Measurements from ENCODE around the gene ASCC1.
"Not testable (repeated sequence)": the region's sequence is repeated elsewhere in the genome, so short reads cannot be mapped to it uniquely, and the experiment has no call there.

ASCC1 gene

DNA sequence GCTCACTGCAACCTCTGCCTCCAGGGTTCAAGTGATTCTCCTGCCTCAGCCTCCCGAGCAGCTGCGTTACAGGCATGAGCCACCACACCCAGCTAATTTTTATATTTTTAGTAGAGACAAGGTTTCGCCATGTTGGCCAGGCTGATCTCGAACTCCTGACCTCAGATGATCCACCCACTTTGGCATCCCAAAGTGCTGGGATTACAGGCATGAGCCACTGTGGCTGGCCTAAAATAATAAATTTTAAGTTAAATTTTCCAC, 68.8 kb downstream of the ASCC1 start:
- not testable (repeated sequence) for H3K27me3 Mint-ChIP-seq (ENCODE audit: low read depth); H3K27ac Mint-ChIP-seq; H3K9me3 Mint-ChIP-seq; H3K4me1 Mint-ChIP-seq (ENCODE audit: low read depth); H3K4me3 Mint-ChIP-seq
- H3K36me3 Mint-ChIP-seq (ENCODE audit: low read depth), result peaks cover 14% of the 10 kb centered on the region

DNA sequence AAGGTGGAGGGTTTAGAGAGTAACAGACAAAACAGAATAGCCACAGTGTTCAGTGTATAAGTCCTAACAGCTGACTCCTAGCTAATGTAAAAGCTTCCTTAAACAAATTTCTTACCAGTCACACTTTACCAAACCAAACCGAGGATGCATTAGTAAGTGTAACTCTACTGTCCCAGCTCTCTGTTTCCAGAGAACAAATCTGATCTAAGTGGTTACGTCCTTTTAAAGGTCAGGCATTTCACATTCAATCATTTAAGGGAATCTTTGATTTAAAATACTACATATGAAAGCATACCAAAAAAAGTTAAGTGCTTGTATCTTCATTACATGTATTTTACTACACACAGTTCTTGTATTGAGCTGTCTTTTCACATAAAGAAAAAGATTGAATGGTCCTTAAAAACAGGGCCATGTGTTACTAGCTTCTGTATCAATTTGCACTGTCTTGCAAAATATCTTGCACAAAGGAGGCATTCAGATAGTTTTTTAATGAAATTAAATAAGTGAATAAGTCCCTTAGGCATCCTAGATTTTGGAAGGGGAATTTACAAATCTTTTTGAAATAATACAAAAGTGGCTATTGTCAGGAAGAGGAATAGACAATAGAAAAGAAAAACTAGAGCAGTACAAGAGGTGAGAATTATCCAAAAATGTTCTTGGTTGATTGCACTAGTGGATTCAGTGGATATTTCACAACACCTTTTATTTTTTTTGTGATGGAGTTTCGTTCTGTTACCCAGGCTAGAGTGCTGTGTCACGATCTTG, 69.3 kb downstream of the ASCC1 start:
- Mint-ChIP-seq H3K27ac (no peak overlapping the region), H3K4me1 (ENCODE audit: low read depth) (no peaks in the 10 kb centered on the region)

DNA sequence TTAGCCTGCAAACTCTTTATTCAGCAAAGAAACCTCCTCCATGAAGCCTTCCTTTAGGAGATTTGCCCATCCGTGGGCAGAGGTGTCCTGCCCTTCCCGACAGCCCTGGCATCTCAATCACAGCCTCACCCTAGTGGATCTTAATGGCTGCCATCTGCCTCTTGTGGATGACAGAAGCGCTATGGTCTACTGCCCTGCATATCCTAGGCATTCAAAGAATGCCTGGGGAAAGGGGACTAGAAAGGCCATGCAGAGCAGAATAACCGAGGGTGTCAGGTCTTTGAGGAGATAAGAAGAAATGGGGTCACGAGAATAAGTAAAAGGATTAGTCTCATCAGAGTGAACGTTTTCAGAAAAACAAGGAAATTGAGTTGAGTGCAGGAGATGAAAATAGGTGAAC, 70.0 kb downstream of the ASCC1 start:
- Mint-ChIP-seq H3K9me3 (no peaks in the 10 kb centered on the region), H3K36me3 (ENCODE audit: low read depth) (peaks cover 13% of the 10 kb centered on the region), H3K27ac (no peak overlapping the region), H3K4me3 (no peak overlapping the region), H3K4me1 (ENCODE audit: low read depth) (no peaks in the 10 kb centered on the region), H3K27me3 (ENCODE audit: low read depth) (no peaks in the 10 kb centered on the region)

More for the DNA sequence above, 69.3 kb downstream of the ASCC1 start:
- no peak overlapping the region for H3K4me3 Mint-ChIP-seq
- H3K9me3 Mint-ChIP-seq, result no peaks in the 10 kb centered on the region
- peaks cover 14% of the 10 kb centered on the region for H3K36me3 Mint-ChIP-seq (ENCODE audit: low read depth)
- no peaks in the 10 kb centered on the region for H3K27me3 Mint-ChIP-seq (ENCODE audit: low read depth)

DNA sequence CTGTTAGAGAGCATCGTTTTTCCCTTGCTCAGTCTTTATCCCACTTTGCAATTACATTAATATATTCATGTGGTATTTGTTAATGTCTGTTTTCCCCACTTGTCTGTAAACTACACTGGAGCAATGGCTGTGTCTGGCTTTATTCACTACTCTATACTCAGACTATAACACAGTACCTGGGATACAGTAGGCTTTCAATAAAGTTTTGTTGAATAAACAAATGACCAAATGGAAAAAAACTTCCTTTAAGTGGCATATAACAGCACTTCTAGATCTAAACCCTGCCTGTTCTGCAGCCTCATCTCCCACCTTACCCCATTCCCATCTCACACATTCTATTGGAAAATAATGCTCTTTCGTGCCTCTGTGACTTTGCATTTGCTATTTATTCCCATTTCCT, 70.4 kb downstream of the ASCC1 start:
- H3K9me3 Mint-ChIP-seq, result no peaks in the 10 kb centered on the region
- no peaks in the 10 kb centered on the region for H3K27me3 Mint-ChIP-seq (ENCODE audit: low read depth)
- H3K27ac Mint-ChIP-seq, result no peak overlapping the region
- H3K4me1 Mint-ChIP-seq (ENCODE audit: low read depth), result no peaks in the 10 kb centered on the region
- peaks cover 11% of the 10 kb centered on the region for H3K36me3 Mint-ChIP-seq (ENCODE audit: low read depth)
- no peak overlapping the region for H3K4me3 Mint-ChIP-seq

- Mint-ChIP-seq H3K27ac (no peak overlapping the region), H3K36me3 (ENCODE audit: low read depth) (peaks cover 11% of the 10 kb centered on the region), H3K9me3 (no peaks in the 10 kb centered on the region), H3K4me3 (no peak overlapping the region), H3K4me1 (ENCODE audit: low read depth) (peaks cover 7% of the 10 kb centered on the region), H3K27me3 (ENCODE audit: low read depth) (no peaks in the 10 kb centered on the region)
Measured at GRCh38 chr10:72140850-72141249, 75.2 kb downstream of the ASCC1 start.

- Mint-ChIP-seq H3K9me3 (no peaks in the 10 kb centered on the region), H3K4me3 (no peak overlapping the region), H3K27ac (no peak overlapping the region), H3K4me1 (ENCODE audit: low read depth) (peaks cover 13% of the 10 kb centered on the region), H3K36me3 (ENCODE audit: low read depth) (peaks cover 16% of the 10 kb centered on the region), H3K27me3 (ENCODE audit: low read depth) (no peaks in the 10 kb centered on the region)
Measured at GRCh38 chr10:72140174-72140573, 75.9 kb downstream of the ASCC1 start.

GRCh38 chr10:72137583-72137982, 78.5 kb downstream of the ASCC1 start:
- Mint-ChIP-seq H3K36me3 (ENCODE audit: low read depth) (peaks cover 19% of the 10 kb centered on the region), H3K4me1 (ENCODE audit: low read depth) (peaks cover 30% of the 10 kb centered on the region), H3K27me3 (ENCODE audit: low read depth) (no peaks in the 10 kb centered on the region), H3K27ac (no peak overlapping the region), H3K4me3 (no peak overlapping the region), H3K9me3 (no peaks in the 10 kb centered on the region)

DNA sequence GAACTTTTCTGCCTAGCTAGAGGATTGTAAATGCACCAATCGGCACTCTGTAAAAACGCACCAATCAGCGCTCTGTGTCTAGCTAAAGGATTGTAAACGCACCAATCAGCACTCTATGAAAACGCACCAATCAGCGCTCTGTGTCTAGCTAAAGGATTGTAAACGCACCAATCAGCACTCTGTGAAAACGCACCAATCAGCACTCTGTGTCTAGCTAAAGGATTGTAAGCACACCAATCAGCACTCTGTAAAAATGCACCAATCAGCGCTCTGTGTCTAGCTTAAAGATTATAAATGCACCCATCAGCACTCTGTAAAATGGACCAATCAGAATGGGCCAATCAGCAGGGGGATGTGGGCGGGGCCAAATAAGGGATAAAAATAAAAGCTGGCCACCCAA, 79.9 kb downstream of the ASCC1 start:
- not testable (repeated sequence) for H3K27me3 Mint-ChIP-seq (ENCODE audit: low read depth); H3K4me3 Mint-ChIP-seq; H3K27ac Mint-ChIP-seq; H3K9me3 Mint-ChIP-seq
- Mint-ChIP-seq H3K4me1 (ENCODE audit: low read depth) (peaks cover 32% of the 10 kb centered on the region), H3K36me3 (ENCODE audit: low read depth) (peaks cover 21% of the 10 kb centered on the region)

DNA sequence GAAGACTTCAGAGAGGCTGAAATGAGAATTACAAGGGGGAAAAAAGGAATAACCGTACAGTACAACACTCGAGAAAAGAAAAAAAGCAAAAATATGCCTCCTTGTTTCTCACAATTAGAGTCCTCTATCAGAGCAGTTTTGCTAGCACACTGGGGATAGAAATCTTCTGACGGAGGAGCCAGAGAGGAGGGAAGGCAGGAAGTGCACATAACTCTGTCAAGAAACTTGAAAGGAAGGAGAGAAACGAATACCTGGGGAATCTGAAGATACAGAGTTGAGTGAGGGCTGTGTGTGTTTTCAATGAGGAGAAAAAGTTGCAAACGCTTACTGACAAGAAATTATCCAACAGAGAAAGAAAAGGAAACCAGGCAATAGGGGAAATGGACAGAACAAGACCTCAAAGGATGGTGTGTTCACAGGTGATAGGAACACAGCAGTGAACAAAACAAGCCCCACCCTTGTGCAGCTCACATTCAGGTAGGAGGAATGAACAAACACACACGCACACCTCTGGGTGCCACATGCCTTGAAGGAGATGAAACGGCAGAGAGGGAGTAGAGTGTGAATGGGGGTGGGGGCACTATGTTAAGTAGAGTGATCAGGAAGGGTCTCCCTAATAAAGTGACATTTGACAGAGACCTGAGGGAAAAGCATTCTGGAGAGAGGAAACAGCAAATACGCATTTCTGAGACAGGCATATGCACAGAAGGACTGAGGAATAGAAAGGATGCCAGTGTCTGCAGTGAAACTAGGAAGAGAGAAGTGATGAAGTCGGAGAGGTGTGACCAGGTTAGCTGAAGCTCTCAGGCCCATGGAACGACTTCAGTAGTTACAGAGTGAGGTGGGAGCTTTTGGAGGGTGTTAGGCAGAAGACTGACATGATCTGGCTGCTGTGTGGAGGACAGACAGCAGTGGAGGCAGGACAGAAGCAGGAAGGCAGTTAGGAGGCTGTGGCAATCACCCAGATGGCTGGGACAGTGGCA, 81.0 kb downstream of the ASCC1 start:
- Mint-ChIP-seq H3K4me3 (peak overlapping the region; percentile 41), H3K9me3 (no peaks in the 10 kb centered on the region), H3K36me3 (ENCODE audit: low read depth) (peaks cover 21% of the 10 kb centered on the region), H3K27me3 (ENCODE audit: low read depth) (no peaks in the 10 kb centered on the region), H3K27ac (peak overlapping the region; percentile 56), H3K4me1 (ENCODE audit: low read depth) (peaks cover 28% of the 10 kb centered on the region)

DNA sequence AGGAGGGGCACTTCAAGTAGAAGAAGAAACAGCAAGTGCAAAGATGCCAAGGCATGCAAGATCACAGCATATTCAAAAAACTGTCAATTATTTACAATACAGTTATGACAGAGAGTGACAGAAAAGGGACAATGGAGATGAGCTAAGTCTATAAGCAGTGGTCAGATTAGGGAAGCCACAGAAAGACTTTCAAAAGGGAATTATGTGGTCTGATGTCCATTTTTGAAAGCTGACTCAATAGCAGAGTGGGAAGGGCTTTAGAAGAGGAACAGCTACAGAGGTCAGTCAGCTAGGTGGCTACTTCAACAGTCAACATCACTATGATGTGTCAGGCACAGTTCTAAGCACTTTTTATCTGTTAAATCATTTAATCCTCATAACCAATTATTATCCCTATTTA, 82.6 kb downstream of the ASCC1 start:
- peaks cover 22% of the 10 kb centered on the region for H3K36me3 Mint-ChIP-seq (ENCODE audit: low read depth)
- no peak overlapping the region for H3K4me3 Mint-ChIP-seq
- H3K27me3 Mint-ChIP-seq (ENCODE audit: low read depth), result no peaks in the 10 kb centered on the region
- H3K9me3 Mint-ChIP-seq, result no peaks in the 10 kb centered on the region
- peaks cover 31% of the 10 kb centered on the region for H3K4me1 Mint-ChIP-seq (ENCODE audit: low read depth)
- H3K27ac Mint-ChIP-seq, result no peak overlapping the region

GRCh38 chr10:72132854-72133253, 83.2 kb downstream of the ASCC1 start:
- Mint-ChIP-seq H3K9me3 (no peaks in the 10 kb centered on the region), H3K4me3 (no peak overlapping the region), H3K27ac (no peak overlapping the region), H3K36me3 (ENCODE audit: low read depth) (peaks cover 25% of the 10 kb centered on the region), H3K4me1 (ENCODE audit: low read depth) (peaks cover 28% of the 10 kb centered on the region), H3K27me3 (ENCODE audit: low read depth) (no peaks in the 10 kb centered on the region)

DNA sequence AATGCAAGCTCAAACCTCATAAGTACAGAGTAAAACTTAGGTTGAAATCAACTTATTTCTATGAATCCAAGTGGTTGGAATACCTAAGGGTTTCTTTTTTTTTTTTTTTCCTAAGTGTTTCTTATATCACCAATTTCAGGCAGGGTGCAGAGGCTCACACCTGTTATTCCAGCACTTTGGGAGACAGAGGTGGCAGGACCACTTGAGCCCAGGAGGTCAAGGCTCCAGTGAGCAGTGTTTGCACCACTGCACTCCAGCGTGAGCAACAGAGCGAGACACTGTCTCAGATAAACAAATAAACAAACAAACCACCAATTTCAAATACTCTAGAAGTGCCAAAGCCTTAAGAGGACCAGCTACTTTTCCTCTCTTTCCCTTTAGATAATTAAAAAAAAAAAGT, 88.5 kb downstream of the ASCC1 start:
- H3K27ac Mint-ChIP-seq, result no peak overlapping the region
- H3K36me3 Mint-ChIP-seq (ENCODE audit: low read depth), result peaks cover 9% of the 10 kb centered on the region
- H3K4me3 Mint-ChIP-seq, result no peak overlapping the region
- H3K27me3 Mint-ChIP-seq (ENCODE audit: low read depth), result no peaks in the 10 kb centered on the region
- H3K9me3 Mint-ChIP-seq, result no peaks in the 10 kb centered on the region
- H3K4me1 Mint-ChIP-seq (ENCODE audit: low read depth), result peaks cover 22% of the 10 kb centered on the region

- Mint-ChIP-seq H3K9me3 (no peaks in the 10 kb centered on the region), H3K36me3 (ENCODE audit: low read depth) (peaks cover 10% of the 10 kb centered on the region), H3K4me1 (ENCODE audit: low read depth) (peaks cover 26% of the 10 kb centered on the region), H3K4me3 (no peak overlapping the region), H3K27ac (no peak overlapping the region), H3K27me3 (ENCODE audit: low read depth) (no peaks in the 10 kb centered on the region)
Measured at GRCh38 chr10:72126872-72127232, 89.2 kb downstream of the ASCC1 start.

DNA sequence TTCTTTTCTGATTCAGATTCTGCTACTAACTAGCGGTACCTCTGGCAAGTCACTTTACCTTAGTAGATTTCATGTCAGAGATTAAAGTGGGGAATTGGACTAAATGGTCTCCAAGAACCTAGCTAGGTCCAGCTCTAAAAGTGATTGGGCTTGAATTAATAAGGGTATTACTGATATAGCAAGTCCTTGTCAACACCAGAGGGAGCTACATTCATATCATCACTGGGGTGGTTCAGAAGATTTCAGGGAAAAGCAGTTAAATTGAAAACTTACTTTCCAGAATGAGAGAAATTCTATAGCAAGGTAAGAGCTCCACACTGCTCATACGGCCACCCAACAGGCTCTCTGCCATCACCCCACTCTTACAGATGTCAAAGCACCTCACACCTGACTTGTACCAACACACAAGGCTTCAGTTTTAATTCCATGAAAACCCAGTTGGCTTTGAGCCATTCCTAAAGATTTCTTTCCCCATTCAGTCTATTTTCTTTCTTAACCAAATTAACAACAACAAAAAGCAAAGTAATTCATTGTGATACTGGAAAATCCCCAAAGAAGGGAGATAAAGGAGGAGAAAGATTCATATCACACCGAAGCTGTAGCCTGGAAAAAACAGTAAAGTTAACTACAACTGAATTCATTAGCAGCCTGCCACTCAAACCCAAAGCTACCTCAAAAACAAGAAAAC, 89.7 kb downstream of the ASCC1 start:
- Mint-ChIP-seq H3K27me3 (ENCODE audit: low read depth) (no peaks in the 10 kb centered on the region), H3K27ac (no peak overlapping the region), H3K9me3 (no peaks in the 10 kb centered on the region), H3K36me3 (ENCODE audit: low read depth) (peaks cover 13% of the 10 kb centered on the region), H3K4me1 (ENCODE audit: low read depth) (peaks cover 30% of the 10 kb centered on the region), H3K4me3 (no peak overlapping the region)

GRCh38 chr10:72124989-72125388, 91.1 kb downstream of the ASCC1 start:
- Mint-ChIP-seq H3K4me1 (ENCODE audit: low read depth) (peaks cover 29% of the 10 kb centered on the region), H3K9me3 (no peaks in the 10 kb centered on the region), H3K4me3 (no peak overlapping the region), H3K36me3 (ENCODE audit: low read depth) (peaks cover 17% of the 10 kb centered on the region), H3K27me3 (ENCODE audit: low read depth) (no peaks in the 10 kb centered on the region), H3K27ac (no peak overlapping the region)

Data from T-helper 1 cell treated with Interleukin-12 subunit alpha and Interleukin-12 subunit beta and Interleukin-4 antibody, amounts not matched to agents 30 μg/mL and 1 μg/mL, for 36 hours (primary cell).